ENCODE measurements around the gene RPS15. TPM values are rescaled to one million over a fixed set of nuclear protein-coding genes. Genes with fewer than 3 reads are reported as not detected.

Gene RPS15
- total RNA-seq, 2 experiments from 2014 or later, result 1,438 to 1,457 TPM

DNA sequence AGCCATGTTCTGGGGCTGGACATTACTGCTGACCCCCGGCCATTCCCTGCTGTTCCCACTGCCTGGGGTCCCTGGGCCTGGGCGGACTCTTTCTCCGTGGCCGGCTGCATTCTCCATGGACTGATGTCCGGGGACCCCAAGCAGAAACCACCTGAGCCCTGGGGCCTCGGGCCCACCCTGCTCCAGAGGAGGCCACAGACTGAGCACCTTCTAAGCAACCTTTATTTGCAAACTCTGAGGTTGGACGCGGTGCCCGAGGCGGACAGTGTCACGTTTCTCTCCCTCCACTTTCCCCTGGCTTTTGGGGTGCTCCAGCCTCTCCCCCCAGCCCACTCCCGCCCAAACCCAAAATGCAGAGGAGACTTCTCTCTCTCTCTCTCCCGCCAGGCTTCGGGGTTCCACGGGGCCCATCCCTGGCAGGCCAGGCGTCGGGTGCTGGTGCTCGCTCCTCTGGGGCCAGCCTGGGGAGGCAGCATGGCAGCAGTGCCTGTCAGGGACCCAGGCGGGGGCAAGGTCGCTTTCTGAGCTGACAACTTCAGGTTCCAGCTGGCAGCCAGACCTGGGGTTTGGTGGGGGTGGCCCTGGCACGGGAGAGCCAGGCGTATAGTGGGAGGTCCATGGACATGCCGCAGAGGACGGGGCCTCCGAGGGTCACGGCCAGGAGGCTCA is 43.2 kb downstream of the RPS15 start:
- Mint-ChIP-seq H3K27ac (no peak overlapping the region), H3K36me3 (peaks cover 2% of the 10 kb centered on the region), H3K4me1 (peaks cover 8% of the 10 kb centered on the region), H3K27me3 (no peaks in the 10 kb centered on the region), H3K9me3 (no peaks in the 10 kb centered on the region), H3K4me3 (no peak overlapping the region)
- ATAC-seq (ENCODE audit: low read depth) (no peak), DNase-seq (no peak)
- POLR2A ChIA-PET, result no interaction called here

- Mint-ChIP-seq H3K36me3 (peaks cover 2% of the 10 kb centered on the region), H3K27me3 (no peaks in the 10 kb centered on the region), H3K27ac (no peak overlapping the region), H3K9me3 (no peaks in the 10 kb centered on the region), H3K4me1 (peaks cover 8% of the 10 kb centered on the region), H3K4me3 (no peak overlapping the region)
- ATAC-seq (ENCODE audit: low read depth) (no peak), DNase-seq (no peak)
- POLR2A ChIA-PET, result no interaction called here
Measured at GRCh38 chr19:1481893-1482360, 43.7 kb downstream of the RPS15 start.

GRCh38 chr19:1482361-1483130 is 44.4 kb downstream of the RPS15 start:
- H3K36me3 Mint-ChIP-seq, result peaks cover 2% of the 10 kb centered on the region
- ATAC-seq (ENCODE audit: low read depth) (no peak), DNase-seq (no peak)
- peaks cover 4% of the 10 kb centered on the region for H3K4me1 Mint-ChIP-seq
- no peaks in the 10 kb centered on the region for H3K9me3 Mint-ChIP-seq
- no peak overlapping the region for H3K4me3 Mint-ChIP-seq
- H3K27me3 Mint-ChIP-seq, result no peaks in the 10 kb centered on the region
- POLR2A ChIA-PET, result no interaction called here
- no peak overlapping the region for H3K27ac Mint-ChIP-seq

- H3K4me1 Mint-ChIP-seq, result peaks cover 4% of the 10 kb centered on the region
Measured at GRCh38 chr19:1483131-1483978, 45.2 kb downstream of the RPS15 start.

DNA sequence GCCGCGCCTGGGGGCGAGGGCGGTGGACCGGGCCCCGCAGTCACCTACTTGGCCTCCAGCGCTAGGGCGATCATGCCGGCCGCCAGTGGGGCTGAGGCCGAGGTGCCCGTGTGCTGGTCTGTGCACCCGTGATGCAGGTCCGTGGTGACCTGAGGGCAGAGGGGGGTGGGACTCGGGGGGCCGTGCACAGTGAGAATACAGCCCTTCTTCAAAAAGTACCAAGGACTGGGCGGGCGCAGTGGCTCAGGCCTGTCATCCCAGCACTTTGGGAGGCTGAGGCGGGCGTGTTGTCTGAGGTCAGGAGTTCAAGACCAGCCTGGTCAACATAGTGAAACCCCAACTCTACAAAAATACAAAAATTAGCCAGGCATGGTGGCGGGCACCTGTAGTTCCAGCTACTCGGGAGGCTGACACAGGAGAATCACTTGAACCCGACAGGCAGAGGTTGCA is 45.8 kb downstream of the RPS15 start:
- no peaks in the 10 kb centered on the region for H3K27me3 Mint-ChIP-seq
- no peak overlapping the region for H3K27ac Mint-ChIP-seq
- H3K4me1 Mint-ChIP-seq, result peaks cover 3% of the 10 kb centered on the region
- peaks cover 1% of the 10 kb centered on the region for H3K36me3 Mint-ChIP-seq
- H3K9me3 Mint-ChIP-seq, result no peaks in the 10 kb centered on the region
- no peak for DNase-seq
- POLR2A ChIA-PET, result no interaction called here
- no peak overlapping the region for H3K4me3 Mint-ChIP-seq
- no peak for ATAC-seq (ENCODE audit: low read depth)

More at GRCh38 chr19:1483131-1483978, 45.2 kb downstream of the RPS15 start:
- H3K27ac Mint-ChIP-seq, result no peak overlapping the region
- POLR2A ChIA-PET, result no interaction called here
- H3K9me3 Mint-ChIP-seq, result no peaks in the 10 kb centered on the region
- no peak overlapping the region for H3K4me3 Mint-ChIP-seq
- H3K36me3 Mint-ChIP-seq, result peaks cover 2% of the 10 kb centered on the region
- ATAC-seq (ENCODE audit: low read depth), result no peak
- no peak for DNase-seq
- no peaks in the 10 kb centered on the region for H3K27me3 Mint-ChIP-seq

DNA sequence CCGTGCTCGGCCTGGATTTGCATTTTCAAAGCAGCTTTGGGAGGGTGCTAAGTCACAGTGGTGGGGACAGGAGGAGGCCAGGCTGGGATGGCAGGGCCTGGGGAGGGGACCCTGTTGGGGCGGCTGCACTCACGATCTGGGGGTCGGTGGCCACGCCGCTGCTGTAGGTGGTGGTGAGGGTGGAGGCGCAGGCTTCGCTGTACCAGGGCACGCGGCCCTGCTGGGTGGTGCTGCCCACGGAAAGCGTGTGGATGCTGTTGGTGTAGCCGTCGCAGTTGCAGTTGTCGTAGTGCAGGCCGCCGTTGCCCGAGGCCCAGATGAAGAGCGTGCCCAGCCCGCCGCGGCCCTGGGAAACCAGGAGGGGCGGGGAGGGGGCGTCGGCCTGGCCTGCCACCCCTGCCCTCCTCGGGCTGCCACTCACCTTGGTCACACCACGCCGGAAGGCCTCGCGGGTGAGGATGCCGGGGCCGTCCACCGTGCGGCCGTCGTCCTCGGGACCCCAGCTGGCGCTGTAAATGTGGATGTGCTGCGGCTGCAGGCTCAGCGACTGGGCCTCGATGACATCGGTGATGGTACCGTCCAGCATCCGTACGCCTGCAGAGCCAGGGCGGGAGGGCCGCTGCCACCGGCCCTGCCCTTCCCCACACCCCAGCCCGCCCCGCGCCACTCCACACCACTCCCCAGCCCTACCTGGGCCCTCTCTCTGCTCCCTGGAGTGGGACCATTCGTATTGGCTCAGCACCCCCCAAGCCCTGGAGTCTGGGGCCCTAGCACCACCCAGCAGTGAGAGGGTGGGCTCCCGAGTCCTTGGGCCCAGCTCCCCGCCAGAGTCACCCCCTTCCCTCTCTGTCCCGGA is 48.8 kb downstream of the RPS15 start:
- ATAC-seq (ENCODE audit: low read depth) (no peak), DNase-seq (no peak)
- peaks cover 7% of the 10 kb centered on the region for H3K27me3 Mint-ChIP-seq
- H3K9me3 Mint-ChIP-seq, result no peaks in the 10 kb centered on the region
- POLR2A ChIA-PET, result no interaction called here
- H3K4me3 Mint-ChIP-seq, result no peak overlapping the region
- H3K27ac Mint-ChIP-seq, result peak overlapping the region; percentile 25
- peaks cover 11% of the 10 kb centered on the region for H3K4me1 Mint-ChIP-seq
- H3K36me3 Mint-ChIP-seq, result no peaks in the 10 kb centered on the region

DNA sequence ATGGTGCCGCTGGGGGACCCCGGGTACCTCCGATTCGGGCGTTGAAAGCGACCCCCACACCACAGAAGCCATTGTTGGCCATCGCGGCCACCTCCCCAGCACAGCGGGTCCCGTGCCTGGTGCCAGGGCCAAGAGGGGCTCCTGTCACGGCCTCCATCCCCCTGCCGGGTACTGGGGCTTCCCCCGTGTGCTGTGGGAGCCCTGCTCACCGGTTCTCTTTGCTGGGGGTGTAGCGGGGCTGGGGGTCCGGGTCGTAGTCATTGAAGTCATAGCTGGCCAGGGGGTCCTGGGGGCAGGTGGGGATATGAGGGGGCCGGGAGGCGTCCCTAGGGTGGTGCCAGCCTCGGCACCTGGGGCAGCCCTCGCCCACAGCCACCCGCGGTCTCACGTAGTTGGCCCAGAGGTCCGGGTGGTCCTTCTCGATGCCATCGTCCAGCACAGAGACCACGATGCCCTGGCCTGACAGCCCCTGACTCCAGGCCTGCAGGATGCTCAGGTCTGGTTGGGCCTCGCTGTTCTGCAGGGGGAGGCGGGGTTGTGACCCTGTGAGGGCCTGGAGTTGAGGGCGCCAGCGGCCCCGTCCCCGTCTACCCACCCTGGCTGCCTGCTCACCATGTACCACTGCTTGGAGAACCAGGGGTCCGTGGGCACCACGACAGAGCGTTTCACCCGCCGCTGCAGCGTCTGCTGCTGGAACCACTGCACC is 49.5 kb downstream of the RPS15 start:
- DNase-seq (no peak), ATAC-seq (ENCODE audit: low read depth) (no peak)
- Mint-ChIP-seq H3K27ac (no peak overlapping the region), H3K27me3 (peaks cover 14% of the 10 kb centered on the region), H3K4me1 (peaks cover 11% of the 10 kb centered on the region), H3K9me3 (no peaks in the 10 kb centered on the region), H3K36me3 (no peaks in the 10 kb centered on the region), H3K4me3 (no peak overlapping the region)
- POLR2A ChIA-PET, result no interaction called here

DNA sequence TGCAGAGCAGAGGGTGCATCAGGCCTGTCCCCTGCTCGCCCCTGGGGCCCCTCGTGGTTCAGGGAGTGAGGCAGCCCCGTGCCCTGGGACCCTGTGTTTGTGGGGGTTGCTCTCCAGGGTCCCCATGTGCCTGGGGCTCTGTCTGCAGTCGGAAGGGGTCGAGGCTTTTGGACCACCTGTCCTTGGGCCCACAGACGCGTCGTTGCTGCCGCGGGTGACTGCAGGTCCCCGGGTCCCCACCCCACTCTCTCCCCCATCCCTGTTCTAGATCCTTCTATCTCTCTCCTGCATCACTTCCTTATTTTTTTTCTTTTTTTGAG is 50.0 kb downstream of the RPS15 start:
- no peaks in the 10 kb centered on the region for H3K9me3 Mint-ChIP-seq
- H3K27ac Mint-ChIP-seq, result no peak overlapping the region
- H3K4me1 Mint-ChIP-seq, result peaks cover 11% of the 10 kb centered on the region
- POLR2A ChIA-PET, result no interaction called here
- H3K36me3 Mint-ChIP-seq, result no peaks in the 10 kb centered on the region
- ATAC-seq (ENCODE audit: low read depth) (no peak), DNase-seq (no peak)
- peaks cover 14% of the 10 kb centered on the region for H3K27me3 Mint-ChIP-seq
- no peak overlapping the region for H3K4me3 Mint-ChIP-seq

DNA sequence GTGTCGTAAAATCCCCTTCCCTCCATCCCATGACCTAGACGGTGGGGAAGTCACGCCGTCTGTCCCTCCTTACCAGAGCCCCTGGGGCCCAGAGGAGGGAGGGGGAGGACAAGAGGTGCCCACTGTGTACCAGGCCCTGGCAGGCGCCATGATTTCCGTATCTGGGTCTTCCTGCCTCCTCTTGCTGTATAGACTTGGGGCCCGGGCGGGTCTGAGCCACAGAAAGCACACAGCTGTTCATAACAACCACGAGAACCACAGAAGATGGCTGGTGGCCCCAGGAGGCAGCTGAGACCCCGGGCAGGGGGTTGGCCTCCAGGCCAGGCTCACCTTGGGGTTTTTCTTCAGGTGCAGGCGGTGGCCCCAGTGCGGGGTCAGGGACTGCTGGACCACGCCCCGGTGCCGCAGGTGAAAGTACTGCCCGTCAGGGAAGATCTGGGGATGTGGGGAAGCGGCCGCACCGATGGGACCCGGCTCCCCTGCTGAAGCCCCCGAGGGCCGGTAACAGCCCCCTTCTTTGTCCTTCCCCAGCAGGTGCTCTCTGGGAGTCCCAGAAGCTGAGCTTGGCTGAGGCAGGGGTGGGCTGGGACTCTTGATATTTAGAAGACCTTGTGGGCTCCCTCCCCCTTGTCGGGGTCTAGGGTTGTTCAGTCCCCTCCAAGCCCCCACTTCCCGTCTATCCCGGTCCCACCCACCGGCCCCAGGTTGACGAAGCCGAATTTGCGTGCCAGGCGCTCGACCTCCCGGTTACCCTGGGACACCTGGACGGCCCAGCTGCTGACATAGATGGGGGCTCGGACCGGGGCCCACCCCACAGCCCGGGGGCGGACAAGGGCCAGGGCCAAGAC is 51.5 kb downstream of the RPS15 start:
- Mint-ChIP-seq H3K27me3 (peaks cover 14% of the 10 kb centered on the region), H3K36me3 (no peaks in the 10 kb centered on the region), H3K4me3 (peak overlapping the region; percentile 77), H3K27ac (peak overlapping the region; percentile 71), H3K9me3 (no peaks in the 10 kb centered on the region), H3K4me1 (peaks cover 11% of the 10 kb centered on the region)
- DNase-seq, result no peak
- POLR2A ChIA-PET, result interaction anchor here (1.5 kb wide), 1 partner anchor 18 kb away, joined by 5 read pairs; no protein-coding TSS in a partner anchor
- no peak for ATAC-seq (ENCODE audit: low read depth)
